Measurements from ENCODE around the gene TKT. TPM values are rescaled to one million over a fixed set of nuclear protein-coding genes. Genes with fewer than 3 reads are reported as not detected.

Gene TKT
- total and polyA plus RNA-seq, 2 experiments from 2014 or later: 584 to 1,411 TPM

GRCh38 chr3:53227993-53228885, 27.6 kb downstream of the TKT start:
- TF ChIP-seq EZH2phosphoT487 (IDR thresholded peaks at IDR 0.05; ENCODE audit: unreplicated experiment) (no peak), EZH2 (IDR thresholded peaks at IDR 0.05; ENCODE audit: low read depth, unreplicated experiment) (no peak), NANOG (IDR thresholded peaks at IDR 0.05; ENCODE audit: borderline replicate concordance) (no peak), JUNB (IDR thresholded peaks at IDR 0.05; ENCODE audit: unreplicated experiment) (no peak), ZNF114 (CRISPR knock-in tag; IDR thresholded peaks at IDR 0.05) (no peak), ZNF331 (CRISPR knock-in tag; IDR thresholded peaks at IDR 0.05; ENCODE audit: low read depth) (no peak), ETS1 (IDR thresholded peaks at IDR 0.05) (no peak), STAT1 (IDR thresholded peaks at IDR 0.05; ENCODE audit: unreplicated experiment) (no peak), POLR2AphosphoS5 (IDR thresholded peaks at IDR 0.05; ENCODE audit: low read depth) (no peak; the same call in 1 of the 2 replicates), CTCF (conservative IDR thresholded peaks at IDR 0.05; ENCODE audit: low read depth in 2 of 2) (no peak), CREB1 (CRISPR knock-in tag; IDR thresholded peaks at IDR 0.05; ENCODE audit: low read depth) (no peak)
- TF ChIP-seq, protein P1, sequence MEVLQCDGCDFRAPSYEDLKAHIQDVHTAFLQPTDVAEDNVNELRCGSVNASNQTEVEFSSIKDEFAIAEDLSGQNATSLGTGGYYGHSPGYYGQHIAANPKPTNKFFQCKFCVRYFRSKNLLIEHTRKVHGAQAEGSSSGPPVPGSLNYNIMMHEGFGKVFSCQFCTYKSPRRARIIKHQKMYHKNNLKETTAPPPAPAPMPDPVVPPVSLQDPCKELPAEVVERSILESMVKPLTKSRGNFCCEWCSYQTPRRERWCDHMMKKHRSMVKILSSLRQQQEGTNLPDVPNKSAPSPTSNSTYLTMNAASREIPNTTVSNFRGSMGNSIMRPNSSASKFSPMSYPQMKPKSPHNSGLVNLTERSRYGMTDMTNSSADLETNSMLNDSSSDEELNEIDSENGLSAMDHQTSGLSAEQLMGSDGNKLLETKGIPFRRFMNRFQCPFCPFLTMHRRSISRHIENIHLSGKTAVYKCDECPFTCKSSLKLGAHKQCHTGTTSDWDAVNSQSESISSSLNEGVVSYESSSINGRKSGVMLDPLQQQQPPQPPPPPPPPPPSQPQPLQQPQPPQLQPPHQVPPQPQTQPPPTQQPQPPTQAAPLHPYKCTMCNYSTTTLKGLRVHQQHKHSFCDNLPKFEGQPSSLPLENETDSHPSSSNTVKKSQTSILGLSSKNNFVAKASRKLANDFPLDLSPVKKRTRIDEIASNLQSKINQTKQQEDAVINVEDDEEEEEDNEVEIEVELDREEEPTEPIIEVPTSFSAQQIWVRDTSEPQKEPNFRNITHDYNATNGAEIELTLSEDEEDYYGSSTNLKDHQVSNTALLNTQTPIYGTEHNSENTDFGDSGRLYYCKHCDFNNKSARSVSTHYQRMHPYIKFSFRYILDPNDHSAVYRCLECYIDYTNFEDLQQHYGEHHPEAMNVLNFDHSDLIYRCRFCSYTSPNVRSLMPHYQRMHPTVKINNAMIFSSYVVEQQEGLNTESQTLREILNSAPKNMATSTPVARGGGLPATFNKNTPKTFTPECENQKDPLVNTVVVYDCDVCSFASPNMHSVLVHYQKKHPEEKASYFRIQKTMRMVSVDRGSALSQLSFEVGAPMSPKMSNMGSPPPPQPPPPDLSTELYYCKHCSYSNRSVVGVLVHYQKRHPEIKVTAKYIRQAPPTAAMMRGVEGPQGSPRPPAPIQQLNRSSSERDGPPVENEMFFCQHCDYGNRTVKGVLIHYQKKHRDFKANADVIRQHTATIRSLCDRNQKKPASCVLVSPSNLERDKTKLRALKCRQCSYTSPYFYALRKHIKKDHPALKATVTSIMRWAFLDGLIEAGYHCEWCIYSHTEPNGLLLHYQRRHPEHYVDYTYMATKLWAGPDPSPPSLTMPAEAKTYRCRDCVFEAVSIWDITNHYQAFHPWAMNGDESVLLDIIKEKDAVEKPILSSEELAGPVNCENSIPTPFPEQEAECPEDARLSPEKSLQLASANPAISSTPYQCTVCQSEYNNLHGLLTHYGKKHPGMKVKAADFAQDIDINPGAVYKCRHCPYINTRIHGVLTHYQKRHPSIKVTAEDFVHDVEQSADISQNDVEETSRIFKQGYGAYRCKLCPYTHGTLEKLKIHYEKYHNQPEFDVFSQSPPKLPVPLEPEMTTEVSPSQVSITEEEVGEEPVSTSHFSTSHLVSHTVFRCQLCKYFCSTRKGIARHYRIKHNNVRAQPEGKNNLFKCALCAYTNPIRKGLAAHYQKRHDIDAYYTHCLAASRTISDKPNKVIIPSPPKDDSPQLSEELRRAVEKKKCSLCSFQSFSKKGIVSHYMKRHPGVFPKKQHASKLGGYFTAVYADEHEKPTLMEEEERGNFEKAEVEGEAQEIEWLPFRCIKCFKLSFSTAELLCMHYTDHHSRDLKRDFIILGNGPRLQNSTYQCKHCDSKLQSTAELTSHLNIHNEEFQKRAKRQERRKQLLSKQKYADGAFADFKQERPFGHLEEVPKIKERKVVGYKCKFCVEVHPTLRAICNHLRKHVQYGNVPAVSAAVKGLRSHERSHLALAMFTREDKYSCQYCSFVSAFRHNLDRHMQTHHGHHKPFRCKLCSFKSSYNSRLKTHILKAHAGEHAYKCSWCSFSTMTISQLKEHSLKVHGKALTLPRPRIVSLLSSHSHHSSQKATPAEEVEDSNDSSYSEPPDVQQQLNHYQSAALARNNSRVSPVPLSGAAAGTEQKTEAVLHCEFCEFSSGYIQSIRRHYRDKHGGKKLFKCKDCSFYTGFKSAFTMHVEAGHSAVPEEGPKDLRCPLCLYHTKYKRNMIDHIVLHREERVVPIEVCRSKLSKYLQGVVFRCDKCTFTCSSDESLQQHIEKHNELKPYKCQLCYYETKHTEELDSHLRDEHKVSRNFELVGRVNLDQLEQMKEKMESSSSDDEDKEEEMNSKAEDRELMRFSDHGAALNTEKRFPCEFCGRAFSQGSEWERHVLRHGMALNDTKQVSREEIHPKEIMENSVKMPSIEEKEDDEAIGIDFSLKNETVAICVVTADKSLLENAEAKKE (CRISPR knock-in tag; IDR thresholded peaks at IDR 0.05): no peak
- TF ChIP-seq, protein P2, sequence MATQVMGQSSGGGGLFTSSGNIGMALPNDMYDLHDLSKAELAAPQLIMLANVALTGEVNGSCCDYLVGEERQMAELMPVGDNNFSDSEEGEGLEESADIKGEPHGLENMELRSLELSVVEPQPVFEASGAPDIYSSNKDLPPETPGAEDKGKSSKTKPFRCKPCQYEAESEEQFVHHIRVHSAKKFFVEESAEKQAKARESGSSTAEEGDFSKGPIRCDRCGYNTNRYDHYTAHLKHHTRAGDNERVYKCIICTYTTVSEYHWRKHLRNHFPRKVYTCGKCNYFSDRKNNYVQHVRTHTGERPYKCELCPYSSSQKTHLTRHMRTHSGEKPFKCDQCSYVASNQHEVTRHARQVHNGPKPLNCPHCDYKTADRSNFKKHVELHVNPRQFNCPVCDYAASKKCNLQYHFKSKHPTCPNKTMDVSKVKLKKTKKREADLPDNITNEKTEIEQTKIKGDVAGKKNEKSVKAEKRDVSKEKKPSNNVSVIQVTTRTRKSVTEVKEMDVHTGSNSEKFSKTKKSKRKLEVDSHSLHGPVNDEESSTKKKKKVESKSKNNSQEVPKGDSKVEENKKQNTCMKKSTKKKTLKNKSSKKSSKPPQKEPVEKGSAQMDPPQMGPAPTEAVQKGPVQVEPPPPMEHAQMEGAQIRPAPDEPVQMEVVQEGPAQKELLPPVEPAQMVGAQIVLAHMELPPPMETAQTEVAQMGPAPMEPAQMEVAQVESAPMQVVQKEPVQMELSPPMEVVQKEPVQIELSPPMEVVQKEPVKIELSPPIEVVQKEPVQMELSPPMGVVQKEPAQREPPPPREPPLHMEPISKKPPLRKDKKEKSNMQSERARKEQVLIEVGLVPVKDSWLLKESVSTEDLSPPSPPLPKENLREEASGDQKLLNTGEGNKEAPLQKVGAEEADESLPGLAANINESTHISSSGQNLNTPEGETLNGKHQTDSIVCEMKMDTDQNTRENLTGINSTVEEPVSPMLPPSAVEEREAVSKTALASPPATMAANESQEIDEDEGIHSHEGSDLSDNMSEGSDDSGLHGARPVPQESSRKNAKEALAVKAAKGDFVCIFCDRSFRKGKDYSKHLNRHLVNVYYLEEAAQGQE (IDR thresholded peaks at IDR 0.05; ENCODE audit: unreplicated experiment): no peak
- no peaks in the 10 kb centered on the region for H3K9me2 ChIP-seq (ENCODE audit: insufficient read depth)
- no peaks in the 10 kb centered on the region for H3K4me1 ChIP-seq (ENCODE audit: insufficient read depth)
- peaks cover 97% of the 10 kb centered on the region for H3K36me3 Mint-ChIP-seq (ENCODE audit: low read depth)
- peaks cover 5% of the 10 kb centered on the region; the same call in 2 of the 3 replicates for H3K4me1 Mint-ChIP-seq
- DNase-seq (ENCODE audit: low spot score): no peak
- no peaks in the 10 kb centered on the region for H3K9me3 Mint-ChIP-seq
- H3K4me2 ChIP-seq: no peak overlapping the region
- no peak overlapping the region for H3K4me3 Mint-ChIP-seq
- H3K27ac Mint-ChIP-seq: no peak overlapping the region
- no peak overlapping the region for H3K4me3 ChIP-seq
- H3K79me2 ChIP-seq (replicated peaks; ENCODE audit: insufficient read depth): no peaks in the 10 kb centered on the region
- no peak for ATAC-seq
- peaks cover 32% of the 10 kb centered on the region for H3K27me3 Mint-ChIP-seq (ENCODE audit: insufficient read depth, low read depth, poor library complexity)
- H3F3A ChIP-seq (replicated peaks; ENCODE audit: low read depth): peaks cover 90% of the 10 kb centered on the region
- H2AFZ ChIP-seq: no peak overlapping the region
- H3K36me3 ChIP-seq (ENCODE audit: insufficient read depth): peaks cover 71% of the 10 kb centered on the region
- H4K20me1 ChIP-seq (replicated peaks; ENCODE audit: insufficient read depth): peaks cover 64% of the 10 kb centered on the region
- H3K27me3 ChIP-seq (ENCODE audit: insufficient read depth): no peaks in the 10 kb centered on the region
- H3K27ac ChIP-seq (ENCODE audit: low read depth): peak overlapping the region; percentile 63; the same call in 1 of the 2 replicates
